Mesendoderm (in vitro differentiated cells): ENCODE measurements around the gene SH3GL1.

Source experiments
- DNase-seq: peaks from one replicate; pipeline ENCODE4 v3.0.0; 2013
- H2AK5ac ChIP-seq: 2 replicates; pipeline ENCODE4 v1.6.1; 2013; ENCODE audit warnings: low read length, inconsistent platforms
- H2BK120ac ChIP-seq: 2 replicates; pipeline ENCODE4 v1.6.1; 2013; ENCODE audit warnings: low read depth, mild to moderate bottlenecking, low read length, moderate library complexity, mixed read lengths
- H2BK15ac ChIP-seq: replicated peaks from 2 replicates; pipeline ENCODE4 v1.6.1; 2013; ENCODE audit warnings: low read depth, mild to moderate bottlenecking, moderate library complexity
- H2BK5ac ChIP-seq: 2 replicates; pipeline ENCODE4 v1.6.1; 2013; ENCODE audit warnings: low read length, inconsistent platforms
- H3K18ac ChIP-seq: 2 replicates; pipeline ENCODE4 v1.6.1; 2013; ENCODE audit warnings: mild to moderate bottlenecking, low read length, mixed read lengths
- H3K23ac ChIP-seq: one replicate; pipeline ENCODE4 v1.6.1; 2013; ENCODE audit warnings: low read length
- H3K27ac ChIP-seq: 2 replicates; pipeline ENCODE4 v1.5.1; 2013; ENCODE audit warnings: low read depth, mild to moderate bottlenecking, inconsistent platforms, low read length, moderate library complexity
- H3K27me3 ChIP-seq: 2 replicates; pipeline ENCODE4 v1.6.1; 2013; ENCODE audit warnings: low read length, control low read depth, mild to moderate bottlenecking, inconsistent platforms; ENCODE audit not compliant: insufficient read depth, poor library complexity
- H3K36me3 ChIP-seq: 2 replicates; pipeline ENCODE4 v1.6.1; 2013; ENCODE audit warnings: low read length, inconsistent platforms; ENCODE audit not compliant: control insufficient read depth, insufficient read depth
- H3K4ac ChIP-seq: one replicate; pipeline ENCODE4 v1.6.1; 2013; ENCODE audit warnings: low read depth, mild to moderate bottlenecking, low read length, moderate library complexity
- H3K4me1 ChIP-seq: 2 replicates; pipeline ENCODE4 v1.6.1; 2013; ENCODE audit warnings: low read depth, low read length, inconsistent platforms; ENCODE audit not compliant: control insufficient read depth
- H3K4me2 ChIP-seq: 2 replicates; pipeline ENCODE4 v1.6.1; 2013; ENCODE audit warnings: low read length
- H3K4me3 ChIP-seq: 2 replicates; pipeline ENCODE4 v1.5.1; 2013; ENCODE audit warnings: mild to moderate bottlenecking, low read length
- H3K56ac ChIP-seq: one replicate; pipeline ENCODE4 v1.6.1; 2013; ENCODE audit warnings: low read length
- H3K79me1 ChIP-seq: 2 replicates; pipeline ENCODE4 v1.6.1; 2013; ENCODE audit warnings: low read length, inconsistent platforms
- H3K79me2 ChIP-seq: 2 replicates; pipeline ENCODE4 v1.6.1; 2013; ENCODE audit warnings: mild to moderate bottlenecking, low read length; ENCODE audit not compliant: control insufficient read depth, insufficient read depth
- H3K9ac ChIP-seq: 2 replicates; pipeline ENCODE4 v1.6.1; 2013; ENCODE audit warnings: low read length, inconsistent platforms
- H4K5ac ChIP-seq: one replicate; pipeline ENCODE4 v1.6.1; 2013; ENCODE audit warnings: low read length
- H4K8ac ChIP-seq: one replicate; pipeline ENCODE4 v1.6.1; 2013; ENCODE audit warnings: low read depth, mild to moderate bottlenecking, control low read depth, low read length, moderate library complexity
- WGBS: extraction: QIAGEN DNeasy Blood & Tissue Kit; methylation state at CpG from one replicate; pipeline ENCODE4 v1.1.7; 2013; ENCODE audit warnings: low lambda C conversion rate, missing lambda C conversion rate; ENCODE audit not compliant: insufficient coverage; ENCODE audit errors: extremely low coverage; 5-methylcytosine and 5-hydroxymethylcytosine counted together

The SH3GL1 gene

DNA sequence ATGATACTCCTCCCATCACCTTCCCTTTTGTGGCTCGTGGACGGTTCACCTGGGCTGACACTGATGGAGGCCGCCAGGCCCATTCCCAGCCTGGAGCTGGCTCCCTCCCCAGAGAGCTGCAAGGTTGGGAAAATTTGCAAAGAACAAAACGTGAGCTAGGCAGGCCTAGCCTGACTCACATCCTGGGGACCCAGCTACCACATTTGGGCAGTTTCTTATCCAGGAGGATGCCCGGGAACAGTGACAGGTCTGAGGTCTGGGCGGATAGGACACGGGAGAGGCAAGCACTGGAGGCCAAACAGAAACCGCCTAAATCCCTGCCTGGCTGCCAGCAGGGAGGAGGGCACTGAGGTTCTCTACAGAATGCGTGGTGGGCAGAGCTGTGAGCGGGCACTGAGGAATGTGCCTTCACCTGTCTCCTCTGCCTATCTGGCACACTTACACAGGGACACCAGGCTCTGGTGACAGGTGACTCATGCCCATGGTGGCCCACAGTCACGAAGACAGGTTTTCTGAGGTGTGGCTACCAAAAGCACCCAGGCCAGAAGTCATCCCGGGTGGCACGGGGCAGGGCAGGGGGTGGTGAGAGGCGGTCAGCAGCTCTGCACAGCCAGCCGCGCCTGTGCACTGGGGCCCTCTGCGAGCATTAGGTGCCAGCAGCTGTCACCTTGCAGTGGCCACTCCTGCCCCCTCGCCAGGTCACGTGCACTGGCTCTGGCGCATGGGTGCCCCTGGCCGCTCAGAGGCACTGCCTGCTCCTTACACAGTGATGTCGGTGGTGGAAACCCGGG is 23.2 kb downstream of the SH3GL1 start:
- Histone ChIP-seq H3K27ac (no peak overlapping the region), H3K9ac (no peak overlapping the region), H3K79me2 (peaks cover 17% of the 10 kb centered on the region), H3K4me2 (no peak overlapping the region), H2BK5ac (no peak overlapping the region), H3K4me3 (no peak overlapping the region), H3K27me3 (no peaks in the 10 kb centered on the region), H3K4ac (no peak overlapping the region), H3K79me1 (peaks cover 31% of the 10 kb centered on the region), H4K8ac (no peak overlapping the region), H2BK15ac (no peak overlapping the region), H2AK5ac (no peak overlapping the region), H4K5ac (no peak overlapping the region), H2BK120ac (no peak overlapping the region), H3K23ac (no peak overlapping the region), H3K4me1 (peaks cover 13% of the 10 kb centered on the region), H3K56ac (no peak overlapping the region), H3K18ac (no peak overlapping the region), H3K36me3 (no peaks in the 10 kb centered on the region)
- DNase-seq, result no peak
- WGBS, result no CpG with 5 or more reads among the region's 23 CpGs

DNA sequence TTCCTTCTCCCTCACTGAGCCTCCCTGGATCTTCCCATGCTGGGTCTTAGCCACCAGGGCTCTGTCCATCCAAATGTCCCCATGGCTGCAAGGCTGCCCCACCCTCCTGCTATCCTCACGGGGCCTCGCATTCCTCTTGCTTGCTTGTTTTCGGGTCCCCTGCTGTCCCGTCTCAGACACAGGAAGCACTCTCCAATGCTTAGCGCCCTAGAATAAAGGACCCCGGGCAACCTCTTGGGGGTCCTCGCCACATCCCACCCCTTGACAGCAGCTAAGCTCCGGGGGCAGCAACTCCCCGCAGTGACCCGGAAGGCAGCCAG is 23.7 kb downstream of the SH3GL1 start:
- Histone ChIP-seq H3K4ac (no peak overlapping the region), H2BK120ac (no peak overlapping the region), H3K36me3 (no peaks in the 10 kb centered on the region), H3K27me3 (no peaks in the 10 kb centered on the region), H4K8ac (no peak overlapping the region), H3K79me2 (peaks cover 17% of the 10 kb centered on the region), H3K56ac (no peak overlapping the region), H3K4me1 (peaks cover 13% of the 10 kb centered on the region), H3K4me2 (no peak overlapping the region), H3K23ac (no peak overlapping the region), H3K79me1 (peaks cover 34% of the 10 kb centered on the region), H2AK5ac (no peak overlapping the region), H3K18ac (no peak overlapping the region), H3K9ac (no peak overlapping the region), H2BK15ac (no peak overlapping the region), H2BK5ac (no peak overlapping the region), H3K4me3 (no peak overlapping the region), H3K27ac (no peak overlapping the region), H4K5ac (no peak overlapping the region)
- no peak for DNase-seq
- WGBS, result no CpG with 5 or more reads among the region's 10 CpGs

DNA sequence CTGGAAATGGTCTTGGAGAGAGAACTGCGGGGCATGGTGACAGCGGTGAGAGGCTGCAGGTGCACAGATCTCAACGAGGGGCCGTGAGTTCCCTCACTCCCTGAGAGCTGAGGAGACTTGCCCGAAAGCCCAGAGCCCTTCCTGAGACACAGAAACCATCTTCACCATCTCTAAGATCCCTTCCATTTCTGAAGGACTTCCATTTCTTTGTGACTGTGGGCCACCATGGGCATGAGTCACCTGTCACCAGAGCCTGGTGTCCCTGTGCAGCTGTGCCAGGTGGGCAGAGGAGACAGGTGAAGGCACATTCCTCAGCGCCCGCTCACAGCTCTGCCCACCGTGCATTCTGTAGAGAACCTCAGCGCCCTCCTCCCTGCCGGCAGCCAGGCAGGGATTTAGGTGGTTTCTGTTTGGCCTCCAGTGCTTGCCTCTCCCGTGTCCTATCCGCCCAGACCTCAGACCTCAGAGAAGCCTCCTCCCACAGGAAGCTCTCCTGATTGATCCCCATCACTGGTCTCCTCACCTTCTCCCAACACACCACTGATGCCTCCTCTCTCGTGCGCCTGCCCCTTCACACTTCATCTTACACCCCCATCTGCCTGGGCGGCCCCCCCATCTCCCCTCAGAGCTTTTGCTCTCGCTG is 24.2 kb downstream of the SH3GL1 start:
- Histone ChIP-seq H2BK120ac (no peak overlapping the region), H3K18ac (no peak overlapping the region), H3K79me2 (peaks cover 17% of the 10 kb centered on the region), H2AK5ac (no peak overlapping the region), H4K8ac (no peak overlapping the region), H3K79me1 (peaks cover 34% of the 10 kb centered on the region), H3K36me3 (no peaks in the 10 kb centered on the region), H3K27ac (no peak overlapping the region), H3K4me3 (no peak overlapping the region), H4K5ac (no peak overlapping the region), H3K9ac (no peak overlapping the region), H2BK5ac (no peak overlapping the region), H3K4me2 (no peak overlapping the region), H3K4ac (no peak overlapping the region), H2BK15ac (no peak overlapping the region), H3K23ac (no peak overlapping the region), H3K27me3 (no peaks in the 10 kb centered on the region), H3K56ac (no peak overlapping the region), H3K4me1 (peaks cover 13% of the 10 kb centered on the region)
- DNase-seq, result no peak
- WGBS, result no CpG with 5 or more reads among the region's 16 CpGs

GRCh38 chr19:4375164-4376027 is 25.0 kb downstream of the SH3GL1 start:
- Histone ChIP-seq H3K56ac (peak overlapping the region; percentile 76), H2AK5ac (no peak overlapping the region), H3K79me1 (peaks cover 33% of the 10 kb centered on the region), H4K5ac (no peak overlapping the region), H3K9ac (peak overlapping the region; percentile 40), H4K8ac (no peak overlapping the region), H3K27me3 (no peaks in the 10 kb centered on the region), H3K27ac (peak overlapping the region; percentile 34), H3K18ac (no peak overlapping the region), H3K23ac (peak overlapping the region; percentile 80), H2BK15ac (no peak overlapping the region), H3K4ac (no peak overlapping the region), H3K4me3 (no peak overlapping the region), H3K4me2 (no peak overlapping the region), H3K4me1 (peaks cover 13% of the 10 kb centered on the region), H3K79me2 (peaks cover 12% of the 10 kb centered on the region), H3K36me3 (no peaks in the 10 kb centered on the region), H2BK5ac (no peak overlapping the region), H2BK120ac (no peak overlapping the region)
- no CpG with 5 or more reads among the region's 16 CpGs for WGBS
- DNase-seq, result peak; percentile 88

- Histone ChIP-seq H2AK5ac (no peak overlapping the region), H3K23ac (peak overlapping the region; percentile 80), H3K36me3 (no peaks in the 10 kb centered on the region), H3K4me2 (no peak overlapping the region), H3K27ac (peak overlapping the region; percentile 34), H3K56ac (peak overlapping the region; percentile 76), H2BK120ac (no peak overlapping the region), H3K9ac (peak overlapping the region; percentile 40), H3K27me3 (no peaks in the 10 kb centered on the region), H4K8ac (no peak overlapping the region), H3K79me1 (peaks cover 29% of the 10 kb centered on the region), H3K4me3 (no peak overlapping the region), H3K4ac (peak overlapping the region; percentile 0), H4K5ac (no peak overlapping the region), H3K18ac (peak overlapping the region; percentile 16), H2BK5ac (peak overlapping the region; percentile 49), H2BK15ac (no peak overlapping the region), H3K4me1 (peaks cover 12% of the 10 kb centered on the region), H3K79me2 (peaks cover 6% of the 10 kb centered on the region)
- DNase-seq, result peak; percentile 73
- no CpG with 5 or more reads among the region's 27 CpGs for WGBS
Observed at GRCh38 chr19:4374498-4375163, 25.7 kb downstream of the SH3GL1 start.
